Heart left ventricle (tissue), 16 donors: ENCODE results near the gene C2CD2. TPM values are rescaled to one million over a fixed set of nuclear protein-coding genes. Genes with fewer than 3 reads are reported as not detected.

Source experiments
- ATAC-seq, 4 donors: fragments of 200-7000 bp; cut with Tn5 transposase; one replicate each; pipeline ENCODE4 v1.9.1; 2020 to 2022; ENCODE audit warnings: moderate library complexity in 4 of 4, mild to moderate bottlenecking in 3 of 4, moderate number of reproducible peaks in 1 of 4
- DNase-seq, 5 donors: peaks; one replicate each; pipeline ENCODE4 v3.0.0-alpha.2; 2020
- H3K27ac ChIP-seq, 12 donors: fragments of 200-600 bp; sonication (generic) in 4 of 12; one replicate each; pipeline versions ENCODE4 v1.5.0 to v1.8.0; 2016 to 2022; ENCODE audit warnings: mild to moderate bottlenecking in 2 of 12
- H3K27me3 ChIP-seq, 9 donors: fragments of 200-600 bp; sonication (generic) in 2 of 9; one replicate each; pipeline versions ENCODE4 v1.5.1 to v1.8.0; 2016 to 2022; ENCODE audit warnings: mild to moderate bottlenecking in 3 of 9
- H3K36me3 ChIP-seq, 9 donors: fragments of 200-600 bp; sonication (generic) in 2 of 9; one replicate each; pipeline versions ENCODE4 v1.5.0 to v1.8.0; 2018 to 2022; ENCODE audit warnings: mild to moderate bottlenecking in 2 of 9
- H3K4me1 ChIP-seq, 12 donors: fragments of 200-600 bp; sonication (generic) in 4 of 12; one replicate each; pipeline versions ENCODE4 v1.5.0 to v1.8.0; 2016 to 2022; ENCODE audit warnings: mild to moderate bottlenecking in 3 of 12
- H3K4me3 ChIP-seq, 12 donors: fragments of 200-600 bp; sonication (generic) in 4 of 12; one replicate each; pipeline versions ENCODE4 v1.5.0 to v1.8.0; 2017 to 2022; ENCODE audit warnings: mild to moderate bottlenecking in 9 of 12, moderate library complexity in 4 of 12
- H3K9me3 ChIP-seq, 12 donors: fragments of 200-600 bp; sonication (generic) in 4 of 12; one replicate each; pipeline versions ENCODE4 v1.5.0 to v1.8.0; 2016 to 2022; ENCODE audit warnings: mild to moderate bottlenecking in 1 of 12
- POLR2A ChIP-seq, 2 donors: fragments of 450-650 bp; IDR thresholded peaks; one replicate each; pipeline ENCODE4 v1.6.1; 2017; ENCODE audit warnings: antibody characterized with exemption in 2 of 2, mild to moderate bottlenecking in 2 of 2, moderate library complexity in 2 of 2
- WGBS, 4 donors: extraction: QIAGEN DNeasy Blood & Tissue Kit in 2 of 4; methylation state at CpG; one replicate each; pipeline versions ENCODE4 v1.1.5 to v1.1.7; 2013 to 2018; 5-methylcytosine and 5-hydroxymethylcytosine counted together
- intact Hi-C, 10 donors: fragments of 100-400 bp; cut with DNase I; formaldehyde crosslinking; loops; one replicate each; pipeline versions ENCODE4 v1.11.1 to v1.14.2; 2022
- polyA plus RNA-seq, 2 donors: library from polyadenylated mRNA; stranded (reverse); fragments of 200-250 nt; gene quantifications; one replicate each; pipeline ENCODE4 v1.2.3, GENCODE V29; 2013
- total RNA-seq, 9 donors: library from RNA; depleted of rRNA in 2 of 9; stranded (reverse); fragments of >200 nt in 2 of 9; fragmentation: NEBNext Ultra II Directional in 3 of 9; extraction: Animal tissue kit (Norgen Biotek cat#: 25700) in 3 of 9; gene quantifications; one replicate each; pipeline versions ENCODE4 v1.1.0 to v1.2.4, GENCODE V29; 2016 to 2023
- TF ChIP-seq, protein P1 (sequence below), 12 donors: fragments of 200-600 bp; sonication (generic) in 4 of 12; IDR thresholded peaks; one replicate each; pipeline versions ENCODE4 v1.5.0 to v1.8.0; 2018 to 2022; ENCODE audit warnings: antibody characterized with exemption in 12 of 12, mild to moderate bottlenecking in 5 of 12
- donor health status: ischemic (EF 13 %, LVEDD 7.1; RV severe dilation, severe dysfunction).
- donor health status: healthy with polysubstance abuse.
- donor health status: DM: no; HTN: yes; CAD: no.
- donor health status: DM: no; HTN: no; CAD: no.
- donor health status: ischemic (EF 25% LVEDD 6.9; RV normal size, moderate dysfunction).
- donor health status: ischemic (EF 25% LVEDD 5.7; RV mildly dilated, moderate dysfunction).
- donor health status: healthy.
- donor health status: DM: yes; HTN: yes; CAD: no.
- donor health status: ischemic (EF 35%, LVEDD 5.7; RV mildly dilated, moderate dysfunction).
- donor health status: nonischemic (EF 11% LVEDD 7.7; RV severe dilation, severe dysfunction).
- donor health status: DM: yes; HTN: yes; CAD: no.
- donor health status: PGD.
- donor health status: ischemic (EF 29% LVEDD 5.4; RV normal size, mild dysfunction).
- donor health status: nonischemic (EF 23%, LVEDD 6.1; RV moderate dilation, normal function).

Gene C2CD2
- total and polyA plus RNA-seq, 11 donors = 3.8 to 13.9 (median 6.0) TPM

- Histone ChIP-seq H3K27ac (peak overlapping the region in 2 of 12 donors; percentile 4 to 13), H3K27me3 (no peaks in the 10 kb centered on the region), H3K36me3 (peaks cover 0 to 32% (median 19%) of the 10 kb centered on the region in 9 donors), H3K4me1 (peaks cover 0 to 47% (median 24%) of the 10 kb centered on the region in 12 donors), H3K4me3 (no peak overlapping the region), H3K9me3 (no peaks in the 10 kb centered on the region)
- TF ChIP-seq, protein P1, sequence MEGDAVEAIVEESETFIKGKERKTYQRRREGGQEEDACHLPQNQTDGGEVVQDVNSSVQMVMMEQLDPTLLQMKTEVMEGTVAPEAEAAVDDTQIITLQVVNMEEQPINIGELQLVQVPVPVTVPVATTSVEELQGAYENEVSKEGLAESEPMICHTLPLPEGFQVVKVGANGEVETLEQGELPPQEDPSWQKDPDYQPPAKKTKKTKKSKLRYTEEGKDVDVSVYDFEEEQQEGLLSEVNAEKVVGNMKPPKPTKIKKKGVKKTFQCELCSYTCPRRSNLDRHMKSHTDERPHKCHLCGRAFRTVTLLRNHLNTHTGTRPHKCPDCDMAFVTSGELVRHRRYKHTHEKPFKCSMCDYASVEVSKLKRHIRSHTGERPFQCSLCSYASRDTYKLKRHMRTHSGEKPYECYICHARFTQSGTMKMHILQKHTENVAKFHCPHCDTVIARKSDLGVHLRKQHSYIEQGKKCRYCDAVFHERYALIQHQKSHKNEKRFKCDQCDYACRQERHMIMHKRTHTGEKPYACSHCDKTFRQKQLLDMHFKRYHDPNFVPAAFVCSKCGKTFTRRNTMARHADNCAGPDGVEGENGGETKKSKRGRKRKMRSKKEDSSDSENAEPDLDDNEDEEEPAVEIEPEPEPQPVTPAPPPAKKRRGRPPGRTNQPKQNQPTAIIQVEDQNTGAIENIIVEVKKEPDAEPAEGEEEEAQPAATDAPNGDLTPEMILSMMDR (IDR thresholded peaks at IDR 0.05) = no peak
- TF ChIP-seq POLR2A (IDR thresholded peaks at IDR 0.05) = no peak
- ATAC-seq = peak in 1 of 4 donors; percentile 8
- no peak for DNase-seq
- intact Hi-C loops = loop anchor here in 2 of 10 donors (5.0 kb wide), 2 partner anchors 39 to 44 kb away; partner anchors contain the start of gene PRDM15 (in 1 of the 2)
- 40 to 66% (median 44%) methylated on average over 7 of the region's 7 CpGs for WGBS, 4 donors
Measured at GRCh38 chr21:41921021-41921420, 32.8 kb downstream of the C2CD2 start.

GRCh38 chr21:41920476-41920875 lies 33.3 kb downstream of the C2CD2 start:
- TF ChIP-seq POLR2A (IDR thresholded peaks at IDR 0.05) = no peak
- TF ChIP-seq, protein P1 (IDR thresholded peaks at IDR 0.05) = no peak
- Histone ChIP-seq H3K4me3 (no peak overlapping the region), H3K27me3 (no peaks in the 10 kb centered on the region), H3K9me3 (no peaks in the 10 kb centered on the region), H3K27ac (peak overlapping the region in 1 of 12 donors; percentile 4), H3K4me1 (peaks cover 0 to 41% (median 19%) of the 10 kb centered on the region in 12 donors), H3K36me3 (peaks cover 0 to 37% (median 20%) of the 10 kb centered on the region in 9 donors)
- WGBS, 4 donors = 88 to 96% (median 95%) methylated on average over 5 of the region's 5 CpGs
- DNase-seq = no peak
- no peak for ATAC-seq
- intact Hi-C loops = loop anchor here in 2 of 10 donors (5.0 kb wide), 2 partner anchors 38 to 43 kb away; partner anchors contain the start of gene PRDM15 (in 1 of the 2)

DNA sequence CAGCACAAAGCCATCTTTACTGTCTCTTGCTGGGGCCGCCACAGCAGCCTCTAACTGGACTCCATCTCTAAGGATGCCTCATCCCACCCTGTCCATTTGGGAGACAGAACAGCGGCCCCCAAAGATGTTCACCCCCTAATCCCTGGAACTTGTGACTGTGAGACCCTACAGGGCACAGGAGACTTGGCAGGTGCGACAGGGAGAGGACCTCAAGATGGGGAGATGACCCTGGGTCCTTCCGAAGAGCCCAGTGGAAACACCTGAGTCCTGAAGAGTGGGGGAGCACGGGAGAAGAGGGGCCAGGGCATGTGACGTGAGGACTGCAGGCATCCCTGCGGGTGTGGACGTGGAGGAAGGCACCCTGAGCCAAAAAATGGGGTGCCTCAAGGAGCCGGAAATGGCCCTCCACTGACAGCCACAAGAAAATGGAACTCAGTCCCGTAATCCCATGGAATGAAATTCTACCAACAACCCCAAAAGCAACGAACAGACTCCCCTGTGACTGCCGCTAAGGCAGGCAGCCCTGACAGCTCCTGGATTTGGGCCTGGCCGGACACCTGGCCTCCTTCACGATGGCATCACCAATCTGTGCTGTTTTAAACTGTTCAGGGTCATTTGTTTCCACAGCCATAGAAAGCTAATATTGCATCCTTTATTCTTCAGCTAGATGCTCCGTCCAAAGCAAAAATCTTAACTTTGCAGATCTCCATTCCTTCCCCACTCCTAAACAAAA lies 34.0 kb downstream of the C2CD2 start:
- H3K4me1 ChIP-seq = peaks cover 0 to 35% (median 13%) of the 10 kb centered on the region in 12 donors
- no peak overlapping the region for H3K27ac ChIP-seq
- ATAC-seq = no peak
- no peak for DNase-seq
- H3K9me3 ChIP-seq = no peaks in the 10 kb centered on the region
- intact Hi-C loops = loop anchor here in 2 of 10 donors (5.0 kb wide), 2 partner anchors 38 to 43 kb away; partner anchors contain the start of gene PRDM15 (in 1 of the 2)
- peaks cover 0 to 44% (median 24%) of the 10 kb centered on the region in 9 donors for H3K36me3 ChIP-seq
- TF ChIP-seq, protein P1 (IDR thresholded peaks at IDR 0.05) = no peak
- no peak for TF ChIP-seq POLR2A (IDR thresholded peaks at IDR 0.05)
- H3K27me3 ChIP-seq = no peaks in the 10 kb centered on the region
- WGBS, 4 donors = 94 to 97% (median 97%) methylated on average over 15 of the region's 15 CpGs
- H3K4me3 ChIP-seq = no peak overlapping the region

DNA sequence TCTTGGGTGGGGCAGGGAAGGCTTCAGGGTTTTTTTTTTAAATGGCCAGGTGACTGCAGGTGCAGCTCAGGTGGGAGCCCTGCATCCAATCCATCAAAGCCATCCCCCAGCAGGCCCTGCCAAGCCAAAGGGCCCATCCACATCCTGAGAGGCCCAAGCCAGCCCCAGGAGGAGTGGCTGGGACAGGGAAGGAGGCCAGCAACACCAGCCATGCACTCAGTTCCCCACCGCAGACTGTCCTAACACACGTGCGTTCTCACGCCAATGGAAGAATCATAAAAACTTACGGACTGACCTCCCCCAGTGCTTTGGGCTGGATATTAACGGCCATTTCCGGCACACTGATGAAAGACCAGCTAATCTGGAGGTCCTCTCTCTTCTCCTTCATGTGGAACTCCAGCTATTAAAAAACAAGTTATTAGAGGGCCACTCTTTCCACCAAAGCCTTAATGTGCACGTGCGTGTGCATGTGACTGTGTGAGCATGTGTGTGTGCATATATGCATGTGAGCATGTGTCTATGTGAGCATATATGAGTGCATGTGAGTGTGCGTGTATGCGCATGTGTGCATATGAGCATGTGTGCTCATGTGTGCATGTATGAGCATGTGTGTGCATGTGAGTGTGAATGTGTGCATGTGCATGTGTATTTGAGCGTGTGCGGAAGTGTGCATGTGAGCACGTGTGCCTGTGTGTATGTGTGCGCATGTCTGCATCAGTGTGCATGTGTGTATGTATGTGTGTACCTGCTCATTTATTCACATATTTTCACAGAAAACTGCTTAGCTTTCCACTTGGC lies 35.1 kb downstream of the C2CD2 start:
- Histone ChIP-seq H3K27ac (no peak overlapping the region), H3K27me3 (no peaks in the 10 kb centered on the region), H3K36me3 (peaks cover 0 to 55% (median 31%) of the 10 kb centered on the region in 9 donors), H3K4me1 (peaks cover 0 to 24% (median 12%) of the 10 kb centered on the region in 12 donors), H3K4me3 (no peak overlapping the region), H3K9me3 (no peaks in the 10 kb centered on the region)
- no peak for TF ChIP-seq POLR2A (IDR thresholded peaks at IDR 0.05)
- 95 to 97% (median 96%) methylated on average over 15 of the region's 15 CpGs for WGBS, 4 donors
- intact Hi-C loops = no loop called here
- DNase-seq = no peak
- ATAC-seq = no peak
